GF-D8 (cell line): ENCODE data around the gene UNC13C.
A peak's percentile ranks its signal among the peaks of the same experiment; 100 is the strongest.

Experiments
- DNase-seq: peaks from one replicate; lab custom pipeline; 2025; lab: John Stamatoyannopoulos, UW

The UNC13C gene

DNA sequence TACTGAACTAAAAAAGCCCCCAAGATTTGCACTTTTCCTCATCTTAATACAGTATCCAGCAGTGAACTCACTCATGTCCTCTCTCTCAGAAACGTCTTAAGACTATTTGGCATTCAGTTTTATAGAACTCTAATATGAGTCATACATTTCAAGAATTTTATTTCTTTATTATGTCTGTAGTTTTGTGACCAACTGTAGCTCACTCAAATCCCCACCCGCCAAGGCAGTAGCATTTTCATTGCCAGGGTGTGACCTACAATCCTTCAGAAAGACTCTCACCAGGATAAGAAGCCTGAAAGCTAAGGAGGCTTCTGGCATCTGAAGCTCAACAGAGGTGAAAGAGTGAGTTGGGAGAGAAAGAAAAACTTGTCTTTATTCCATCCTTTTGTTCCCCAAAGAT is 681.4 kb downstream of the UNC13C start:
- no peak for DNase-seq

GRCh38 chr15:54660356-54660755 is 682.1 kb downstream of the UNC13C start:
- DNase-seq = no peak

- no peak for DNase-seq
Measured at GRCh38 chr15:54675241-54675640, 697.0 kb downstream of the UNC13C start.

- DNase-seq = peak; percentile 18
Measured at GRCh38 chr15:54681584-54681983, 703.3 kb downstream of the UNC13C start.
